GM18868 (cell line): ENCODE measurements around the gene FBLN1.
"Not testable (repeated sequence)": the region's sequence is repeated elsewhere in the genome, so short reads cannot be mapped to it uniquely, and the experiment has no call there.

Experiments used
- ATAC-seq: cut with Tn5 transposase; IDR thresholded peaks from one replicate; pipeline ENCODE4 v1.9.1; 2021; ENCODE audit warnings: mild to moderate bottlenecking, moderate library complexity; ENCODE audit not compliant: unreplicated experiment

Gene FBLN1

DNA sequence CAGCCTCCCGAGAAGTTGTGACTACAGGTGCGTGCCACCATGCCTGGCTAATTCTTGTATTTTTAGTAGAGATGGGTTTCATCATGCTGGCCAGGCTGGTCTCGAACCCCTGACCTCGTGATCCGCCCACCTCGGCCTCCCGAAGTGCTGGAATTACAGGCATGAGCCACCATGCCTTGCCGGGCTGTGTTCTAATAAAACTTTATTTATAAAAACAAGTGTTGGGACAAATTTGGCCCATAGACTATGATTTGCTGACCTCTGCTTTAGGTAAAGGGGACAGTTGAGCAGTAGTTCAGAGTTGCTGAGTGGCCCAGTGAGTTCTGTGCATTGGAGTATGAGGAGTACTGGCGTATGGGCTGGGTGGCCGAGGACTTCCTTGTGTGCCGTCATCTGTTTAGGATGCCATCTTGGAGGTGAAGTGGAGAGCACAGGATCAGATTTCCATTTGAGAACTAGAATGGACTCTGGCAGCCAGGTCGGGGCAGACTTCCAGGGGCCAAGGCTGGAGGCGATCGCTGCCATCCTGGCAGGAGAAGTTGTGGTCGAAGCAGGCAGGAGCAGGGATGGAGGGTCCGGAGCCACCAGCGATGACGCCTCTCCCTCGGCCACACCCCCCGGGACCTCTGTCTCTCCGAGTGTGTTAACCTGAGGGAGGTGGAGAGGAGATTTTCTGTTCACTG, 43.8 kb downstream of the FBLN1 start:
- ATAC-seq = no peak

- no peak for ATAC-seq
These were observed 44.3 kb downstream of the FBLN1 start for GRCh38 chr22:45547016-45547345.

GRCh38 chr22:45547731-45548130, 45.0 kb downstream of the FBLN1 start:
- no peak for ATAC-seq

- no peak for ATAC-seq
These were observed 45.7 kb downstream of the FBLN1 start for GRCh38 chr22:45548247-45548840.

DNA sequence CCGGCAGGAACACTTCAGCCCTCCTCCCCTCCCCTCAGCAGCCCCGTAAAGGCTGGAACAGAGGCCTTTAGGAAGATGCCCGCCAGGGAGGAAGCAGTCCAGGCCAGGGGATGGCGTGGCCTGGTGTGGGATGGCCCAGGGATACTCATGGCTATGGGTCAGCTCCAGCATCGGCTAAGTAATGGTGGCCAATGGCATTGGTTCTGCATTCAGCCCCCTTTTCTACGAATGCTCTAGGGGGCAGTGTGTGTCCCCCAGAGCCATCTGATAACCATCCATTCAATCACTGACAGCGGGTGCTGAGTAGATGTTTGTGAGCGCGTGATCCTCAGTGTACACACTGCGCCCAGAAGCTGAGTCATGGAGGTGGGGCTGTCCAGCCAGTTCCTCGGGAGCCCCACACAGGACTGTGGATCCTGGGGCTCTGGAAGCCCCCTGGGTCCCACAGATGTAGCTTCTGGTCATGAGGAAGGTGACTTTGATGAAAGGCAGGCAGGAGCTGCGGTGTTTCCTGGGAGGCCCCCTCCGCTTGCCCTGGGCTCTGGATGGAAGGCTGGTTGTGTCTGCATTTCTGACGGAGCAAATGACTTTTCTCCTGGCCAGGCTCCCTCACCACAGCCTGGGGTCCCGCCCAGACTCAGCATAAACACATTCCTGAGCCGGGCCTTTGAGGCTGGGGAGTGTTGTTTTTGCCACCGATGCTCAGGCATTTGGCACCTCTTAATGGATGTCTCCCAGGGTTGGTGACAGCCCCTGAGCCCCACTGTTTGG, 46.5 kb downstream of the FBLN1 start:
- no peak for ATAC-seq

GRCh38 chr22:45549762-45550378, 47.2 kb downstream of the FBLN1 start:
- no peak for ATAC-seq

DNA sequence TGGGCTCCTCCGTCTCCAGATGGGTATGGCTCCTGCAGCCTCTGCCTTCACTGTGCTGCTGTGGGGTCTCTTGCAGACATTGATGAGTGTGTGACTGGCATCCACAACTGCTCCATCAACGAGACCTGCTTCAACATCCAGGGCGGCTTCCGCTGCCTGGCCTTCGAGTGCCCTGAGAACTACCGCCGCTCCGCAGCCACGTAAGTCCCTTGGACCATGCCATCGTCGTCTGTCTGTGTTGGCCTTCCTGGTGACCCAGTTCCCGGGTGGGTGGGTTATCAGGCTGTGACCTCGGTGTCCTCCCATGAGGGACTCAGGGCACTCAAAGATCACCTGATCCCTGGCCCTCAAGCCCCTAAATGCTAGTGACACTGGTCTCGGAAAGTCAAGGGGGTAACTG, 47.7 kb downstream of the FBLN1 start:
- no peak for ATAC-seq

DNA sequence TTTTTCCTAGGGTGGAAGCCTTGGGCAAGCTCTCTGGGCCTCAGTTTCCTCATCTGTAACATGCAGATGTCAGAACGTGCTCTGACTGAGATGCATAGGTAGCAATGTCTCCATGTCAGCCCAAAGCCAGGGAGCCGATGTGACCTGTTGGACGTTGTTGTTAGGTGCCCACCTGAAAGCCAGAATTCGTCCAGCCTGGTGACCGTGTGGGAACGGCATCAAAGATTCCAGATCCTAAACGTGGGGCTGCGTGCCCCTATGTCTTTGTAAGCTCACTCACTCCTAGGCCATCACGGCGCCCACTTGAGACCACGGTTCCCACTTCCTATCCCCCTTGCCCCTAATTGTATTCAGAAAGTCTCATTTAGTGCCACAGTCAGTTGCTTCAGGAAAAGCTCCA, 48.2 kb downstream of the FBLN1 start:
- ATAC-seq = no peak

DNA sequence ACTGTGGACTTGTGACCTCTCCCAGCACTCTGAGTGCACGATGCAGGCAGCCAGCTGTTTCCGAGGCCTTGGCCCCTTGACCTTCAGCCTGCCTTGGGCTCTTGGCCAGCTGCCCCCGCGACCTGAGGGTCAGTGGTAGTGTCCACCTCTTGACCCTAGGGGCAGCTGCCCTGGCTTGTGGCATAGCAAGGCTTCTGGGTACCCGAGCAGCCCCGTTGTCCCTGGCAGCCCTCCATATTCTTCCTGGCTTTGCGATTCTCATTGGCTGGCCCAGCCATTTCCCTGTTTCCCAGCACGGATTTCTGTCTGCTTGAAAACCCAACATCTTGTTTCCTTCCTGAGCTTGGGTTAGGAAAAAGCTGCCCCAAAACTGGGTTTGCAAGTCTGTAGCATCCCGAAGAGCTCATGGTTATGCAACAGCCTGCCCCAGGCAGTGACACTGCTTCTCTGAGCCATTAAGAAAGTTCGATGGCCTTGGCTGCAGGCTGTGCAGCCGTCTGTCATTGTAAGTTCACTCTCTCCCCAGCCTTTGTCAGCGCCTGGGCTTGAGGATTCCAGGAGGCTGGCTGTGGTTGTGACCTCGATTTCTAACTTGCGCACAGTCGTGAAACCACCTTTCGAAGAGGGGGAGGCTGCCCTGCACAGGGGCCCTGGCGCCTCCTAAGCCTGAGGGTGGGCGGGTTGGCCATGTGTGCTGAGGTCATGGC, 48.8 kb downstream of the FBLN1 start:
- ATAC-seq = no peak

DNA sequence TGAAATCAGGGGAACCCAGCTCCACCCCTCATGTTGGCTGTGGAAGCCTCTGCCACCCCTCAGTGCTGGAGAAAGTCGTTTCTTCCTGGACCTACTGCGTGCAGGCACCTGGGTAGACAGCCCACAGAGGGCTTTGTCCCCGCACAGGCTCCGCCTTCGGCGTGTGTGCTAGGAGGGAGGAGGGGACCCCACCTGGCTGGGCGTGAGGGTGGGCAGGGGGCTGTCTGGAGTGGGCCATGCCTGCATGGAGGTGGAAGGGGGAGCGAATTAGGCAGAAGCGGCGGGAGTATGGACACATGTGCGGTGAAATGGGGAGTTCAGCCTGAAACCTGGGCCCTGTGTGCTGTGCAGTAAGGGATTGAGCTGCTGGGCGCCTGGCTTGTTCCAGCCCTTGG, 49.3 kb downstream of the FBLN1 start:
- no peak for ATAC-seq

DNA sequence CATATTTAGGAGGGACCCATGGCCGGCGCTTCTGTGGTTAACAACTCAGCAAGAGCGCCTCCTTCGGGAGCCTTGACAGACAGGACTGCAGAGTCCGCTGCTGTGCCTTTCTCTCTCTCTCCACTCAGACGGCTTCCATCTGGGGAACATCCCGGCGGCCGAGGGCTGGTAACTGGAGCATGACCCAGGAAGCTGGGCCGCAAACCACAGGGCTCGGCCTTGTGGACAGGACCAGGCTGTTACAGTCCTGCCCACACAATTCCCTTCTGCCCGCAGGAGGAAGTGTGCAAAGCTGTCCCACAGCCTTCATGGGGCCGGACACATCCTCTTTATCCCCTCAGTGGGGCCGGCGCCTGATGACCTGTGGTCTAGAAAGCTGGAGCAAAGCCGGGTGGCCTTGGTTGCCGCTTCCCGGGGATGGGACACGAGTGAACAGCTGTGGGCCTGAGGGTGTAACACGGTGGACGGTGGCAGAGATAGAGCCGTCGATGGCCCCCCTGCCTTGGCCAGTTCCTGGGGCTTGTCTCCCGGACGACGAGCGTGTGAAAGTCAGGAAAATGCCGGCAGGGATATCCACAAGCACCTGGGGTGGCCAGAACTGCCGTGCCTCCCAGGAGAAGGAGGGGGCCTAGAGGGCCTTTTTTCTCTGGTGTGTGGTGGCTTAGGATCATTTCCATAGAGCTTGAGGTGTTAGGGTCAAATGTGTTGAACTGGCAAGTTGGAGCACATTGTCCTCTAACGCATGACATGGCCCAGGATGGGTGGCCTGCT, 50.1 kb downstream of the FBLN1 start:
- ATAC-seq = no peak

- no peak for ATAC-seq
These were observed 50.8 kb downstream of the FBLN1 start for GRCh38 chr22:45553351-45554039.

GRCh38 chr22:45554040-45554406, 51.3 kb downstream of the FBLN1 start:
- no peak for ATAC-seq

DNA sequence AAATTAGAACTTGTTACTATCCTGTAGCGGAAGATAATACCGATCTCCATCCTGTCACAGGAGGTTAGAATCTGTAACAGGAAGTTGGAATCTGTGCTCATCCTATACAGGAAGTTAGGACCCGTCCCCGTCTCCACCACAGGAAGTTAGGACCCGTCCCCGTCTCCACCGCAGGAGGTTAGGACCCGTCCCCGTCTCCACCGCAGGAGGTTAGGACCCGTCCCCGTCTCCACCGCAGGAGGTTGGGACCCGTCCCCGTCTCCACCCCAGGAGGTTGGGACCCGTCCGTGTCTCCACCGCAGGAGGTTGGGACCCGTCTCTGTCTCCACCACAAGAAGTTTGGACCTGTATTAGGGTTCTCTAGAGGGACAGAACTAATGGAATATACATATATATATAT, 52.2 kb downstream of the FBLN1 start:
- no peak for ATAC-seq

GRCh38 chr22:45557926-45558325, 55.2 kb downstream of the FBLN1 start:
- not testable (repeated sequence) for ATAC-seq

GRCh38 chr22:45560092-45560491, 57.4 kb downstream of the FBLN1 start:
- ATAC-seq = not testable (repeated sequence)

DNA sequence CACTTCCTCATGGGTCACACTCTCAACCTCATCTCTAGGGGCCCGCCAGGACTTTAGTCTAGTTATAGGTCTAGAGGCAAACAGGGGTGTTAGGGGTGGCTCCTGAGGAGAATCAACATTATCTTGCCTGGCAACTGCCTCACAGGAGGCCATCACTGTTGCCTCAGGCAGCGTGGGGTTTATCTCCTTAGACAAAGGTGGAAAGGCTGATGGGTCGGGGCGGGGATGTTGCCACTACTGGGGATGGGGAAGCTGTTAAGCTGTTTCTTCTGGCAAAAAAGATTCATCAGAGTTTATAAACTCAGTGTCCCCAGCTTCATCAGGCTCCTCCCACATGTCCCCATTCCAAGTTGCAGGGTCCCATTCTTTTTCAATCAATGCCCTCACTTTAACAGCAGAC, 58.1 kb downstream of the FBLN1 start:
- ATAC-seq = not testable (repeated sequence)

DNA sequence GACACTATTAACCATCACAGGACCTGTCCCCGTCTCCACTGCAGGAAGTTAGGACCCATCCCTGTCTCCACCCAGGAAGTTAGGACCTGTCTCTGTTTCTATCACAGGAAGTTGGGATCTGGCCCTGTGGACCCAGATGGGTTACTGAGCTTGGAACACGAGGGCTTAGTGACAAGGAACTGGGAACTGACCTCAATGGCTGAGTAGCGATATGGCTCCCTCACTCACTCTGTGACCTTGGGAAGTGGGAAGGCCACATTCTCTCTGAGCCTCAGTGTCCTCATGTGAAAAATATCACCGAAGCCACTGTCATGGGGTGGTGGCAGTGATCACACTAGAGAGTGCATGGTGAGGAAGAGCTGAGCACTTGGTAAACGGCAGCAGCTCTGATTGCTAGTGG, 59.4 kb downstream of the FBLN1 start:
- no peak for ATAC-seq

DNA sequence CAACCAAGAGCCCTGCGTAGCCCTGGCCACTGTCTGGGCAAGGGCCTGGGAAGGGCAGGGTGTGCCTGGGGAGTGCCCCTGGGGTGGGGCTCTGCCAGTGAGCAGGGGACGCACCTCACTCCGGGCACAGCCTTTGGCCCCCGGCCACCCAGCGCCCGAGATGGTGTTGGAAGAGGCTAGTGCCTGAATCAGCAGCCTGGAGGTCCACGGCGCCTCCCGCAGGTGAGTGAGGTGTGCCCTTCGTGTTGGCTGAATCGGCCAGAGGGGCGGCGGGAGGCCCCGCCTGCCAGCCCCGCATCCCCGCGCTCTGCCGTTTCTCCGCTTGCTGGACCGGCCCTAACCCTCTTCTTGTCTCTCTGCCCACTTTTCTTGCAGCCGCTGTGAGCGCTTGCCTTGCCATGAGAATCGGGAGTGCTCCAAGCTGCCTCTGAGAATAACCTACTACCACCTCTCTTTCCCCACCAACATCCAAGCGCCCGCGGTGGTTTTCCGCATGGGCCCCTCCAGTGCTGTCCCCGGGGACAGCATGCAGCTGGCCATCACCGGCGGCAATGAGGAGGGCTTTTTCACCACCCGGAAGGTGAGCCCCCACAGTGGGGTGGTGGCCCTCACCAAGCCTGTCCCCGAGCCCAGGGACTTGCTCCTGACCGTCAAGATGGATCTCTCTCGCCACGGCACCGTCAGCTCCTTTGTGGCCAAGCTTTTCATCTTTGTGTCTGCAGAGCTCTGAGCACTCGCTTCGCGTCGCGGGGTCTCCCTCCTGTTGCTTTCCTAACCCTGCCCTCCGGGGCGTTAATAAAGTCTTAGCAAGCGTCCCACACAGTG, 60.1 kb downstream of the FBLN1 start:
- ATAC-seq = no peak
